Heart left ventricle (tissue), 13 donors: ENCODE results near the gene P2RY12.

Source experiments
- POLR2A ChIP-seq, 2 donors: fragments of 450-650 bp; IDR thresholded peaks; one replicate each; pipeline ENCODE4 v1.6.1; 2017; ENCODE audit warnings: antibody characterized with exemption in 2 of 2, mild to moderate bottlenecking in 2 of 2, moderate library complexity in 2 of 2
- TF ChIP-seq, protein P1 (sequence below), 12 donors: fragments of 200-600 bp; sonication (generic) in 4 of 12; IDR thresholded peaks; one replicate each; pipeline versions ENCODE4 v1.5.0 to v1.8.0; 2018 to 2022; ENCODE audit warnings: antibody characterized with exemption in 12 of 12, mild to moderate bottlenecking in 5 of 12
- donor health status: ischemic (EF 13 %, LVEDD 7.1; RV severe dilation, severe dysfunction).
- donor health status: DM: no; HTN: yes; CAD: no.
- donor health status: DM: no; HTN: no; CAD: no.
- donor health status: ischemic (EF 25% LVEDD 6.9; RV normal size, moderate dysfunction).
- donor health status: ischemic (EF 25% LVEDD 5.7; RV mildly dilated, moderate dysfunction).
- donor health status: ischemic (EF 35%, LVEDD 5.7; RV mildly dilated, moderate dysfunction).
- donor health status: nonischemic (EF 11% LVEDD 7.7; RV severe dilation, severe dysfunction).
- donor health status: DM: yes; HTN: yes; CAD: no.
- donor health status: PGD.
- donor health status: ischemic (EF 29% LVEDD 5.4; RV normal size, mild dysfunction).
- donor health status: nonischemic (EF 23%, LVEDD 6.1; RV moderate dilation, normal function).

DNA sequence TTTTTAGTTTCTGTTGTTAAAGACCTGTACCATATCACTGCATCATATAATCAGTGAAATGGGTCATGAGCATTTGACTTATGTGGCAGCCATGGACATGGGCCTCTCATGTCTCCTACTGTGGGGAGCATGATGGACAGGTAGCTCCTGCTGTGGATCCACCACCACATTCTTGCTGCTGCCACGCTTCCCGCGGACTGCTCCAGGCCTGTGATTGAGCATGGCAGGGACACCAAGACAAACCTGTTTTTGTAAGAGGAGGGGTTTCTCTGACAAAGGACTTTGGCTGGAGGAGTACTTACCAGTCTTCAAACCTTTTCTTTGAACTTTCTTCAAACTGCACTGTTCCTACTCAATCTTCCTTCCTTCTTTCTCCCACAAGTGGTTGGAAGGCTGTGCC, 88.3 kb downstream of the P2RY12 start:
- no peak for TF ChIP-seq POLR2A (IDR thresholded peaks at IDR 0.05)
- TF ChIP-seq, protein P1, sequence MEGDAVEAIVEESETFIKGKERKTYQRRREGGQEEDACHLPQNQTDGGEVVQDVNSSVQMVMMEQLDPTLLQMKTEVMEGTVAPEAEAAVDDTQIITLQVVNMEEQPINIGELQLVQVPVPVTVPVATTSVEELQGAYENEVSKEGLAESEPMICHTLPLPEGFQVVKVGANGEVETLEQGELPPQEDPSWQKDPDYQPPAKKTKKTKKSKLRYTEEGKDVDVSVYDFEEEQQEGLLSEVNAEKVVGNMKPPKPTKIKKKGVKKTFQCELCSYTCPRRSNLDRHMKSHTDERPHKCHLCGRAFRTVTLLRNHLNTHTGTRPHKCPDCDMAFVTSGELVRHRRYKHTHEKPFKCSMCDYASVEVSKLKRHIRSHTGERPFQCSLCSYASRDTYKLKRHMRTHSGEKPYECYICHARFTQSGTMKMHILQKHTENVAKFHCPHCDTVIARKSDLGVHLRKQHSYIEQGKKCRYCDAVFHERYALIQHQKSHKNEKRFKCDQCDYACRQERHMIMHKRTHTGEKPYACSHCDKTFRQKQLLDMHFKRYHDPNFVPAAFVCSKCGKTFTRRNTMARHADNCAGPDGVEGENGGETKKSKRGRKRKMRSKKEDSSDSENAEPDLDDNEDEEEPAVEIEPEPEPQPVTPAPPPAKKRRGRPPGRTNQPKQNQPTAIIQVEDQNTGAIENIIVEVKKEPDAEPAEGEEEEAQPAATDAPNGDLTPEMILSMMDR (IDR thresholded peaks at IDR 0.05): no peak
